Lung (tissue), 12 donors: ENCODE data around the gene MMP11. TPM values are rescaled to one million over a fixed set of nuclear protein-coding genes. Genes with fewer than 3 reads are reported as not detected.

Source experiments
- ATAC-seq: fragments of 200-7000 bp; cut with Tn5 transposase; one replicate; pipeline ENCODE4 v1.9.1; 2020; ENCODE audit warnings: moderate number of reproducible peaks; ENCODE audit not compliant: insufficient read depth, low FRiP score
- DNase-seq, 3 donors: peaks; one replicate each; pipeline ENCODE4 v3.0.0-alpha.2; 2013 to 2017
- H3K27ac ChIP-seq, 2 donors: one replicate each; pipeline ENCODE4 v1.5.1; 2013; ENCODE audit warnings: mild to moderate bottlenecking in 2 of 2, moderate library complexity in 2 of 2, control low read depth in 1 of 2, inconsistent platforms in 1 of 2, low read depth in 1 of 2, low read length in 1 of 2
- H3K27me3 ChIP-seq, 3 donors: one replicate each; pipeline ENCODE4 v1.5.1; 2013; ENCODE audit warnings: low read length in 2 of 3; ENCODE audit not compliant: control insufficient read depth in 3 of 3, insufficient read depth in 3 of 3
- H3K36me3 ChIP-seq, 4 donors: one replicate each; pipeline ENCODE4 v1.5.1; 2013; ENCODE audit warnings: low read length in 4 of 4, mild to moderate bottlenecking in 1 of 4, moderate library complexity in 1 of 4; ENCODE audit not compliant: control insufficient read depth in 4 of 4, insufficient read depth in 4 of 4
- H3K4me1 ChIP-seq, 5 donors: one replicate each; pipeline ENCODE4 v1.5.1; 2013; ENCODE audit warnings: low read length in 5 of 5, mild to moderate bottlenecking in 2 of 5, moderate library complexity in 1 of 5; ENCODE audit not compliant: control insufficient read depth in 5 of 5, insufficient read depth in 5 of 5
- H3K4me3 ChIP-seq: one replicate; pipeline ENCODE4 v1.5.1; 2013; ENCODE audit warnings: mild to moderate bottlenecking, control low read depth, moderate library complexity
- H3K9ac ChIP-seq, 2 donors: one replicate each; pipeline ENCODE4 v1.5.1; 2013; ENCODE audit warnings: low read length in 2 of 2, control low read depth in 1 of 2; ENCODE audit not compliant: insufficient read depth in 1 of 2
- H3K9me3 ChIP-seq, 4 donors: one replicate each; pipeline ENCODE4 v1.5.1; 2013; ENCODE audit warnings: low read length in 3 of 4, mild to moderate bottlenecking in 1 of 4, moderate library complexity in 1 of 4; ENCODE audit not compliant: control insufficient read depth in 4 of 4, insufficient read depth in 3 of 4
- CTCF ChIP-seq: IDR thresholded peaks from 2 replicates; pipeline ENCODE4 v1.5.1; 2012; ENCODE audit warnings: mild to moderate bottlenecking; ENCODE audit errors: control extremely low read depth, extremely low read depth
- WGBS, 2 donors: extraction: QIAGEN DNeasy Blood & Tissue Kit; methylation state at CpG; one replicate each; pipeline ENCODE4 v1.1.7; 2013; 5-methylcytosine and 5-hydroxymethylcytosine counted together
- polyA plus RNA-seq, 2 donors: library from polyadenylated mRNA; stranded (reverse); fragments of 200-250 nt; gene quantifications; one replicate each; pipeline ENCODE4 v1.2.1, GENCODE V29; 2013
- total RNA-seq, 2 donors: library from RNA; depleted of rRNA in 1 of 2; stranded (reverse); fragments of >200 nt in 1 of 2; gene quantifications; one replicate each; pipeline ENCODE4 v1.2.1, GENCODE V29; 2014 to 2021
- donor health status: control.
- donor health status: control.
- donor health status: Bipolar disorder and iron deficiency.
- donor health status: healthy.
- donor health status: DM: yes; HTN: yes; CAD: no.

Gene MMP11
- total and polyA plus RNA-seq, 4 donors, result 0.43 to 2.6 (median 1.4) TPM

- no peaks in the 10 kb centered on the region for H3K9me3 ChIP-seq
- peak overlapping the region in 1 of 2 donors; percentile 78 for H3K27ac ChIP-seq
- 91 to 97% methylated on average over 14 of the region's 14 CpGs for WGBS, 2 donors
- H3K27me3 ChIP-seq, result no peaks in the 10 kb centered on the region
- no peak overlapping the region for H3K4me3 ChIP-seq
- H3K4me1 ChIP-seq, result peaks cover 0 to 6% (median 0%) of the 10 kb centered on the region in 5 donors
- no peak for TF ChIP-seq CTCF
- ATAC-seq (no peak), DNase-seq (no peak)
- no peak overlapping the region for H3K9ac ChIP-seq
- H3K36me3 ChIP-seq, result peaks cover 6 to 74% (median 49%) of the 10 kb centered on the region in 4 donors
Observed at GRCh38 chr22:23823331-23823791, 50.7 kb downstream of the MMP11 start.

- H3K27ac ChIP-seq, result peak overlapping the region in 1 of 2 donors; percentile 78
- no peak overlapping the region for H3K9ac ChIP-seq
- H3K27me3 ChIP-seq, result no peaks in the 10 kb centered on the region
- peaks cover 6 to 82% (median 59%) of the 10 kb centered on the region in 4 donors for H3K36me3 ChIP-seq
- no peak for TF ChIP-seq CTCF
- 95% methylated on average over 13 of the region's 13 CpGs for WGBS, 2 donors
- no peak overlapping the region for H3K4me3 ChIP-seq
- no peak for ATAC-seq
- DNase-seq, result no peak
- H3K4me1 ChIP-seq, result peaks cover 0 to 6% (median 0%) of the 10 kb centered on the region in 5 donors
- no peaks in the 10 kb centered on the region for H3K9me3 ChIP-seq
Observed at GRCh38 chr22:23824476-23825245, 52.0 kb downstream of the MMP11 start.

- ATAC-seq, result no peak
- Histone ChIP-seq H3K27ac (peak overlapping the region in 1 of 2 donors; percentile 38), H3K27me3 (no peaks in the 10 kb centered on the region), H3K9me3 (no peaks in the 10 kb centered on the region), H3K9ac (no peak overlapping the region), H3K36me3 (peaks cover 6 to 78% (median 63%) of the 10 kb centered on the region in 4 donors), H3K4me1 (peaks cover 0 to 6% (median 0%) of the 10 kb centered on the region in 5 donors), H3K4me3 (no peak overlapping the region)
- TF ChIP-seq CTCF, result no peak
- 96 to 98% methylated on average over 12 of the region's 12 CpGs for WGBS, 2 donors
- no peak for DNase-seq
Observed at GRCh38 chr22:23825246-23825905, 52.7 kb downstream of the MMP11 start.
